ENCODE results near the gene TCF4.

TCF4 gene

DNA sequence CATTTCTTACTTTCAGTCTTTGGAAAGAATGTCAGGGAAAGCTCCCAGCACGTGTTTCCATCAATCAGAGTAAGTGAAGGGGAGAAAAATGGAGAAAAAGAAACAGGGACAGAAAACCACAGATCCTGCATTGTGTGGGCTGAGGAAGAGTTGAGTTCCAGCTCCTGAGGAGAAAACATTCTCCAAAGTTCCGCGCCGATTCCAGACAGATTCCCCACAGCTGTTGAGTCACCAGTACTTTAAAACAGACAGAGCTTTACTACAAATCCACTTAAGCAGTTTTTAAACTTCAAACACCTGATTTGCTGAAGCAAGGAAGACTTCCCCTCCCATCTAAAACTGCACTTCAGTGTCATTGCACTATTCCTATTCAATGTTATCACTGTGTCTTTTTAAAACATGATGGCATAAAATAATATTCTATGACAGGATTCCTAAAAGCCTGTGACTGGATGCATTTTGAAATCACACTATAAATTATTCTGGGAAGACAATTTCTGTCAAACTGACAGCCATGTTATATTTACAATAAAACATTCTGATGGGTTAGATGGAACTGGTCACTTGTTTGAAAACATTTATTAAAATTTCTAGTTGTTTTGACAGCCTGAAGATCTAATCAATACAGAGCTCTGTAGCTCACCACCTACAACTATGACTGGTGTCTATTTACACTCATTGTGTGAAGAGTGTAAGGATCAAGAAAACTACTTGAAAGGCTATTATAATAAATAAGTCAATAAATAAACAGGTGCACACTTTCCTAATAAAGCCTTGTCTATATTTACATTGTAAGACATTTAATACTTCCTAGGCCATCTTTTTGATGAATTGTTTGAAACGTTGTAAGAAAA, 40.9 kb downstream of the TCF4 start:
- H3K36me3 ChIP-seq (ENCODE audit: control insufficient read depth in 4 of 4, insufficient read depth in 4 of 4, low read length in 3 of 4), result peaks cover 3 to 12% (median 4%) of the 10 kb centered on the region in 4 experiments
- no peaks in the 10 kb centered on the region for H3K27me3 ChIP-seq (replicated peaks in 2 of 5; ENCODE audit: control insufficient read depth in 4 of 5, insufficient read depth in 5 of 5, low read length in 4 of 5)
- POLR2A ChIA-PET, result no interaction called here
- CTCF ChIA-PET, result interaction anchor here (0.6 kb wide), 1 partner anchor 25 kb away, joined by 3 read pairs; no protein-coding TSS in a partner anchor
- H3K4me1 ChIP-seq (ENCODE audit: control extremely low read depth in 1 of 4, control insufficient read depth in 4 of 4, insufficient read depth in 4 of 4, low read length in 3 of 4), result no peaks in the 10 kb centered on the region
- DNase-seq, result no peak
- H3K27ac ChIP-seq (ENCODE audit: insufficient read depth in 1 of 2, low read depth in 1 of 2, low read length in 2 of 2, poor library complexity in 1 of 2, severe bottlenecking in 2 of 2), result no peak overlapping the region
- H3K4me3 ChIP-seq (ENCODE audit: control insufficient read depth in 1 of 7, extremely low read depth in 1 of 7, insufficient read depth in 4 of 7, low read depth in 2 of 7, low read length in 6 of 7), result no peak overlapping the region
- no peaks in the 10 kb centered on the region for H3K9me3 ChIP-seq (ENCODE audit: control extremely low read depth in 1 of 5, control insufficient read depth in 4 of 5, insufficient read depth in 2 of 5, low read depth in 1 of 5, low read length in 4 of 5)
- 75% methylated on average over 5 of the region's 5 CpGs for WGBS (ENCODE audit: insufficient coverage)

DNA sequence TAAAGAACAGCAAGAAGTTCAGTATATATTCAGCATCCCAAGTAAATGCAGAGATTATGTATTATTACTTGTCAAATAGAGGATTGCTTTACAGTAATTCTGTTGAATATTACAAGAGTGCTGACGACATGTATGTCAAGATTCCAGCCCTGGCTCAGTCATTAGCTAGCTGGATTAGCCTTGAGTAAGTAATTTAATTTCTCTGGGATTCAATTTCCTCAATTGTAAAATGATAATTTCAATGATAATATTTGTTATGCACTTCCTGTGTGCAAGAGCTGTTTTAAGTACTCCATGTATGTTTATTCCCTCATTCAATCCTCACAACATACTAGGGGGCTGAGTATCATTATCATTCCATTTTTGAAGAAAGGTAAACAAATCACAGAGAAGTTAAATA, 44.0 kb downstream of the TCF4 start:
- H3K36me3 ChIP-seq (ENCODE audit: control insufficient read depth in 4 of 4, insufficient read depth in 4 of 4, low read length in 3 of 4), result peaks cover 0 to under 1% (median 0%) of the 10 kb centered on the region in 4 experiments
- H3K9me3 ChIP-seq (ENCODE audit: control extremely low read depth in 1 of 5, control insufficient read depth in 4 of 5, insufficient read depth in 2 of 5, low read depth in 1 of 5, low read length in 4 of 5), result peaks cover 0 to 4% (median 0%) of the 10 kb centered on the region in 5 experiments
- no peak overlapping the region for H3K27ac ChIP-seq (ENCODE audit: insufficient read depth in 1 of 2, low read depth in 1 of 2, low read length in 2 of 2, poor library complexity in 1 of 2, severe bottlenecking in 2 of 2)
- POLR2A ChIA-PET, result no interaction called here
- H3K4me3 ChIP-seq (ENCODE audit: control insufficient read depth in 1 of 7, extremely low read depth in 1 of 7, insufficient read depth in 4 of 7, low read depth in 2 of 7, low read length in 6 of 7), result no peak overlapping the region
- no CpG with 5 or more reads among the region's 1 CpG for WGBS (ENCODE audit: insufficient coverage)
- CTCF ChIA-PET, result no interaction called here
- no peak for DNase-seq
- no peaks in the 10 kb centered on the region for H3K27me3 ChIP-seq (replicated peaks in 2 of 5; ENCODE audit: control insufficient read depth in 4 of 5, insufficient read depth in 5 of 5, low read length in 4 of 5)
- no peaks in the 10 kb centered on the region for H3K4me1 ChIP-seq (ENCODE audit: control extremely low read depth in 1 of 4, control insufficient read depth in 4 of 4, insufficient read depth in 4 of 4, low read length in 3 of 4)

DNA sequence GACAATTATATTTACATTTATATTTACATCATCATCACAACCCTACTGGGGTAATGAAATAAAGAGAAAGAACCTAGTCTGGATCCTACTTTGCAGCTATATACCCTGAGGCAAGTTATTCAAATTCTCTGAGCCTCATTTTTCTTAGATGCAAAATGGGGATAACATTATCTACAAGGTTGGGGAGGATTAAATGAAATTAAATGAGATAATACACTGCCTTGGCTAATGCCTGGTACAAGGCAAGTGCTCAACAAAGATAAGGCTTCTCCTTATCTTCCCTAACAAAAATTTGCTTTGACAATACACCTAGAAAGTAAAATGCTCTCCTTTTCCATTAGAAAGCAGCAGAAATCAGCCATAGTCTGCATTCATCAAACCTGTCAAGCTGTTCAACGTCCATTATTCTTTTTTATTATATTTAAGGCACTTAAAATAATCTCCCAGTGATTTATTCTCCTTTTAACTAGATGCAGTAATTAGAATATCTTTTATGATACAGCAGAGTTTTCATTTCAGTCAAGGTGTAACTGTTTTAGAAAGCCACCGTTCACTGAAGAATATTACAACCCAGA, 44.8 kb downstream of the TCF4 start:
- Histone ChIP-seq H3K9me3 (ENCODE audit: control extremely low read depth in 1 of 5, control insufficient read depth in 4 of 5, insufficient read depth in 2 of 5, low read depth in 1 of 5, low read length in 4 of 5) (peaks cover 0 to 5% (median 0%) of the 10 kb centered on the region in 5 experiments), H3K27me3 (replicated peaks in 2 of 5; ENCODE audit: control insufficient read depth in 4 of 5, insufficient read depth in 5 of 5, low read length in 4 of 5) (no peaks in the 10 kb centered on the region), H3K4me1 (ENCODE audit: control extremely low read depth in 1 of 4, control insufficient read depth in 4 of 4, insufficient read depth in 4 of 4, low read length in 3 of 4) (no peaks in the 10 kb centered on the region), H3K36me3 (ENCODE audit: control insufficient read depth in 4 of 4, insufficient read depth in 4 of 4, low read length in 3 of 4) (peaks cover 0 to 2% (median 0%) of the 10 kb centered on the region in 4 experiments), H3K27ac (ENCODE audit: insufficient read depth in 1 of 2, low read depth in 1 of 2, low read length in 2 of 2, poor library complexity in 1 of 2, severe bottlenecking in 2 of 2) (no peak overlapping the region), H3K4me3 (ENCODE audit: control insufficient read depth in 1 of 7, extremely low read depth in 1 of 7, insufficient read depth in 4 of 7, low read depth in 2 of 7, low read length in 6 of 7) (no peak overlapping the region)
- WGBS (ENCODE audit: insufficient coverage), result no CpG with 5 or more reads among the region's 2 CpGs
- CTCF ChIA-PET, result no interaction called here
- no peak for DNase-seq
- POLR2A ChIA-PET, result no interaction called here

DNA sequence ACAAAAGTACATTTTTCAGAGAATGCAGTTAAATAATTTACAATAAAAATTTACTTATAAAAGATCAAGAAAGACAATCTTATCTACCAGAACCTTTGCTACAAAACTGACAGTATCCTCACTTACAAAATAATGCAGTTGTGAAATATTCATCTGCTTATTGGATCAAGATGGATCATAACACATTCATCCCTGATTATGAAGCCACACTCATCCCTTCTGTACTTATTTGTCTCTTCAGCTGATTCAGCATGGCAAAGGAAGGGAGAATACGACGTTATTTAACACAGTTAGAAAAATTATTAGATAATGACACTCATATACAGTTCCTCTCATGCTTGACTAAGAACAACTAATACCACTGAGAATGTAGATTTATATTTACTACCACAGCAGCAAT, 46.4 kb downstream of the TCF4 start:
- Histone ChIP-seq H3K27ac (ENCODE audit: insufficient read depth in 1 of 2, low read depth in 1 of 2, low read length in 2 of 2, poor library complexity in 1 of 2, severe bottlenecking in 2 of 2) (no peak overlapping the region), H3K36me3 (ENCODE audit: control insufficient read depth in 4 of 4, insufficient read depth in 4 of 4, low read length in 3 of 4) (peaks cover 0 to 2% (median 0%) of the 10 kb centered on the region in 4 experiments), H3K4me1 (ENCODE audit: control extremely low read depth in 1 of 4, control insufficient read depth in 4 of 4, insufficient read depth in 4 of 4, low read length in 3 of 4) (no peaks in the 10 kb centered on the region), H3K9me3 (ENCODE audit: control extremely low read depth in 1 of 5, control insufficient read depth in 4 of 5, insufficient read depth in 2 of 5, low read depth in 1 of 5, low read length in 4 of 5) (peaks cover 0 to 5% (median 0%) of the 10 kb centered on the region in 5 experiments), H3K4me3 (ENCODE audit: control insufficient read depth in 1 of 7, extremely low read depth in 1 of 7, insufficient read depth in 4 of 7, low read depth in 2 of 7, low read length in 6 of 7) (no peak overlapping the region), H3K27me3 (replicated peaks in 2 of 5; ENCODE audit: control insufficient read depth in 4 of 5, insufficient read depth in 5 of 5, low read length in 4 of 5) (no peaks in the 10 kb centered on the region)
- POLR2A ChIA-PET, result interaction anchor here (0.6 kb wide), 1 partner anchor 27 kb away, joined by 6 read pairs; no protein-coding TSS in a partner anchor
- DNase-seq, result no peak
- CTCF ChIA-PET, result no interaction called here
- no CpG with 5 or more reads among the region's 2 CpGs for WGBS (ENCODE audit: insufficient coverage)

DNA sequence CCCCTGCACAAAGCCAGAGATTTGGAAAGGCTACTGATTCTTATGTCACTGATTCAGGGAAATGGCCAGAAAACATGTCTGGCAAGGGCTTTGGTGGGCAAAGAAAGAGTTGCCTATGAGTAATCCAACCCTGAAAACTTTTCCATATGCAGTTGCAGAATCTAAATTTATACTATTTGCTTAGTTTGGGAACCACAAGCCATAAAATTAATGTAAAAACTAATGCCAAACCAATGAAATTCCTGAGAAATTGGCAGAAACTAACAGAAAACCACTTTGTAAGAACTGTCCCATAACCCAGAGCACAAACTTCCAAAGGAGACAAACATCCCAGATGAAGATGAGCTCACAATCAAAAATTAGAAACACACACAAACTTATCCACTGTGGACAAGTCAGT, 48.8 kb downstream of the TCF4 start:
- Histone ChIP-seq H3K36me3 (ENCODE audit: control insufficient read depth in 4 of 4, insufficient read depth in 4 of 4, low read length in 3 of 4) (peaks cover 0 to 2% (median 0%) of the 10 kb centered on the region in 4 experiments), H3K4me1 (ENCODE audit: control extremely low read depth in 1 of 4, control insufficient read depth in 4 of 4, insufficient read depth in 4 of 4, low read length in 3 of 4) (no peaks in the 10 kb centered on the region), H3K27ac (ENCODE audit: insufficient read depth in 1 of 2, low read depth in 1 of 2, low read length in 2 of 2, poor library complexity in 1 of 2, severe bottlenecking in 2 of 2) (no peak overlapping the region), H3K4me3 (ENCODE audit: control insufficient read depth in 1 of 7, extremely low read depth in 1 of 7, insufficient read depth in 4 of 7, low read depth in 2 of 7, low read length in 6 of 7) (no peak overlapping the region), H3K27me3 (replicated peaks in 2 of 5; ENCODE audit: control insufficient read depth in 4 of 5, insufficient read depth in 5 of 5, low read length in 4 of 5) (no peaks in the 10 kb centered on the region), H3K9me3 (ENCODE audit: control extremely low read depth in 1 of 5, control insufficient read depth in 4 of 5, insufficient read depth in 2 of 5, low read depth in 1 of 5, low read length in 4 of 5) (peaks cover 0 to 5% (median 0%) of the 10 kb centered on the region in 5 experiments)
- no peak for DNase-seq
- POLR2A ChIA-PET, result no interaction called here
- CTCF ChIA-PET, result no interaction called here

DNA sequence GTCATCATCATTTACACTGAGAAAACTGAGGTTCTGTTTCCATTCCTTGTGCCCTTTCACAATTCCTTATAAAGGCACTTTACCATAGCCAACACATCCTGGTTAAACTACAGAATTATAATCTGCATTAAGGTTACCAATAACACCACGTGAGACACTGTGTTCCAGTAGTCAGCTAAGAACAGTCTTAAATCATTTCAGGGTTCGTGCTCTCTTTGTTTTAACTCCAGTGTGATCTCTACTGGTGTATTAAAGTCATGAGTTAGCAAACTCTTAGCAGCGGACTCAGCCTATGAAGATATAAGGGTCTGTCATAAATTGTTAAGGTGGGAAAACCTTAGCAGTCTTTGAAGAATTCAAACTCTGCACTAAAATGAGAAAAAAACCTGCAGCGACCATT, 53.0 kb downstream of the TCF4 start:
- no peak overlapping the region for H3K27ac ChIP-seq (ENCODE audit: insufficient read depth in 1 of 2, low read depth in 1 of 2, low read length in 2 of 2, poor library complexity in 1 of 2, severe bottlenecking in 2 of 2)
- peaks cover 0 to 2% (median 0%) of the 10 kb centered on the region in 4 experiments for H3K36me3 ChIP-seq (ENCODE audit: control insufficient read depth in 4 of 4, insufficient read depth in 4 of 4, low read length in 3 of 4)
- CTCF ChIA-PET, result no interaction called here
- WGBS (ENCODE audit: insufficient coverage), result 97% methylated on average over 3 of the region's 4 CpGs
- no peaks in the 10 kb centered on the region for H3K4me1 ChIP-seq (ENCODE audit: control extremely low read depth in 1 of 4, control insufficient read depth in 4 of 4, insufficient read depth in 4 of 4, low read length in 3 of 4)
- POLR2A ChIA-PET, result no interaction called here
- DNase-seq, result no peak
- H3K27me3 ChIP-seq (replicated peaks in 2 of 5; ENCODE audit: control insufficient read depth in 4 of 5, insufficient read depth in 5 of 5, low read length in 4 of 5), result no peaks in the 10 kb centered on the region
- H3K9me3 ChIP-seq (ENCODE audit: control extremely low read depth in 1 of 5, control insufficient read depth in 4 of 5, insufficient read depth in 2 of 5, low read depth in 1 of 5, low read length in 4 of 5), result peaks cover 0 to 5% (median 0%) of the 10 kb centered on the region in 5 experiments
- H3K4me3 ChIP-seq (ENCODE audit: control insufficient read depth in 1 of 7, extremely low read depth in 1 of 7, insufficient read depth in 4 of 7, low read depth in 2 of 7, low read length in 6 of 7), result no peak overlapping the region

DNA sequence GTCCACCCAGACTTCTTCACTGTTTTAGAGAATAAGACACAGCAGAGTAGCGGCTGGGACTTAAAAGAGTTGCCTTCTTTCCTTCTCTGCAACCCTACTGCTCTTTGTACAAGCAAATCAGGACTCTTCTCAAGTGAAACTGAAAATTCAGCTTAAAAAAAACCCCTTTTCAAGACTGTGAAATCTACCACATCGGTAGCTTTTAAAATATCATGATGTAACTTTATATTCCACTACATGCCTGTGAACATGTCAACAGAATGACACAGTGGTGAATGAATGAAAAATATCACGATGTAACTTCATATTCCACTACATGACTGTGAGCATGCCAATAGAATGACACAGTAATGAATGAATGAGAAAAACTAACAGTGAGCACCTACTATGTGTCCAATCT, 53.4 kb downstream of the TCF4 start:
- 100% methylated on average over 2 of the region's 3 CpGs for WGBS (ENCODE audit: insufficient coverage)
- POLR2A ChIA-PET, result no interaction called here
- no peak for DNase-seq

More for the DNA sequence above, 53.4 kb downstream of the TCF4 start:
- Histone ChIP-seq H3K36me3 (ENCODE audit: control insufficient read depth in 4 of 4, insufficient read depth in 4 of 4, low read length in 3 of 4) (peaks cover 0 to 2% (median 0%) of the 10 kb centered on the region in 4 experiments), H3K27ac (ENCODE audit: insufficient read depth in 1 of 2, low read depth in 1 of 2, low read length in 2 of 2, poor library complexity in 1 of 2, severe bottlenecking in 2 of 2) (no peak overlapping the region), H3K4me1 (ENCODE audit: control extremely low read depth in 1 of 4, control insufficient read depth in 4 of 4, insufficient read depth in 4 of 4, low read length in 3 of 4) (no peaks in the 10 kb centered on the region), H3K27me3 (replicated peaks in 2 of 5; ENCODE audit: control insufficient read depth in 4 of 5, insufficient read depth in 5 of 5, low read length in 4 of 5) (no peaks in the 10 kb centered on the region), H3K9me3 (ENCODE audit: control extremely low read depth in 1 of 5, control insufficient read depth in 4 of 5, insufficient read depth in 2 of 5, low read depth in 1 of 5, low read length in 4 of 5) (peaks cover 0 to 5% (median 0%) of the 10 kb centered on the region in 5 experiments), H3K4me3 (ENCODE audit: control insufficient read depth in 1 of 7, extremely low read depth in 1 of 7, insufficient read depth in 4 of 7, low read depth in 2 of 7, low read length in 6 of 7) (no peak overlapping the region)
- CTCF ChIA-PET, result no interaction called here
